OCI-LY7 (cell line): ENCODE results near the gene ESPNL.

Experiments
- EZH2phosphoT487 ChIP-seq: fragments of 200-600 bp; sonication (generic); IDR thresholded peaks from 2 replicates; pipeline ENCODE4 v1.6.1; 2018; ENCODE audit warnings: low read depth, borderline replicate concordance, mild to moderate bottlenecking, mixed run types, antibody characterized with exemption, low read length, moderate library complexity, mixed read lengths
- TF ChIP-seq, protein P1 (sequence below): fragments of 200-600 bp; sonication (generic); conservative IDR thresholded peaks from 2 replicates; pipeline ENCODE4 v1.5.1; 2014; ENCODE audit warnings: mild to moderate bottlenecking, antibody characterized with exemption, low read length, moderate library complexity, mixed read lengths

DNA sequence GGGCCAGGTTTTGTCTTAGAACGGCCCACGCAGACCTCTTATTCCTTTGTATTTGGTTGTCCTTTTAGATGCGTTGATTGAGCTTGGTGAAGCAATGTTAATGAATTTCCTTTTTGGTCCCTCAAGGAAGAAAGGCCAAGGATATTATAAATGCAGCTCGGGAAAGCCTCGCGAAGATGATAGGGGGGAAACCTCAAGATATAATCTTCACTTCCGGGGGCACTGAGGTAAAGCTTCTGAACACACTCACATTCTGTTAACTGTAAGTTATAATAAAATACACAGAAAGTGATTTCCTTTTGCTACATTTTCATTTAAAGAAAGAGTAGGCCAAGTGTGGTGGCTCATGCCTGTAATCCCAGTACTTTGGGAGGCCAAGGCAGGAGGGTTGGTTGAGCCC lies 32.2 kb upstream of the ESPNL start:
- TF ChIP-seq, protein P1, sequence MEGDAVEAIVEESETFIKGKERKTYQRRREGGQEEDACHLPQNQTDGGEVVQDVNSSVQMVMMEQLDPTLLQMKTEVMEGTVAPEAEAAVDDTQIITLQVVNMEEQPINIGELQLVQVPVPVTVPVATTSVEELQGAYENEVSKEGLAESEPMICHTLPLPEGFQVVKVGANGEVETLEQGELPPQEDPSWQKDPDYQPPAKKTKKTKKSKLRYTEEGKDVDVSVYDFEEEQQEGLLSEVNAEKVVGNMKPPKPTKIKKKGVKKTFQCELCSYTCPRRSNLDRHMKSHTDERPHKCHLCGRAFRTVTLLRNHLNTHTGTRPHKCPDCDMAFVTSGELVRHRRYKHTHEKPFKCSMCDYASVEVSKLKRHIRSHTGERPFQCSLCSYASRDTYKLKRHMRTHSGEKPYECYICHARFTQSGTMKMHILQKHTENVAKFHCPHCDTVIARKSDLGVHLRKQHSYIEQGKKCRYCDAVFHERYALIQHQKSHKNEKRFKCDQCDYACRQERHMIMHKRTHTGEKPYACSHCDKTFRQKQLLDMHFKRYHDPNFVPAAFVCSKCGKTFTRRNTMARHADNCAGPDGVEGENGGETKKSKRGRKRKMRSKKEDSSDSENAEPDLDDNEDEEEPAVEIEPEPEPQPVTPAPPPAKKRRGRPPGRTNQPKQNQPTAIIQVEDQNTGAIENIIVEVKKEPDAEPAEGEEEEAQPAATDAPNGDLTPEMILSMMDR = no peak
- no peak for TF ChIP-seq EZH2phosphoT487
